Lower lobe of right lung (tissue), 2 donors: ENCODE data around the gene MUC5AC. TPM values are rescaled to one million over a fixed set of nuclear protein-coding genes. Genes with fewer than 3 reads are reported as not detected.
"Not testable (repeated sequence)": the region's sequence is repeated elsewhere in the genome, so short reads cannot be mapped to it uniquely, and the experiment has no call there.

Experiments
- ATAC-seq, 2 donors: fragments of 200-7000 bp; cut with Tn5 transposase; one replicate each; pipeline ENCODE4 v1.9.1; 2020 to 2022; ENCODE audit warnings: mild to moderate bottlenecking in 2 of 2, moderate library complexity in 2 of 2
- DNase-seq: peaks from one replicate; pipeline ENCODE4 v3.0.0-alpha.2; 2020
- H3K27ac ChIP-seq: fragments of 200-600 bp; one replicate; pipeline ENCODE4 v1.8.0; 2022
- H3K27me3 ChIP-seq: fragments of 200-600 bp; one replicate; pipeline ENCODE4 v1.8.0; 2022; ENCODE audit warnings: low read depth
- H3K36me3 ChIP-seq: fragments of 200-600 bp; one replicate; pipeline ENCODE4 v1.8.0; 2022; ENCODE audit warnings: mild to moderate bottlenecking
- H3K4me1 ChIP-seq: fragments of 200-600 bp; one replicate; pipeline ENCODE4 v1.8.0; 2022
- H3K4me3 ChIP-seq: fragments of 200-600 bp; one replicate; pipeline ENCODE4 v1.8.0; 2022; ENCODE audit warnings: mild to moderate bottlenecking
- H3K9me3 ChIP-seq: fragments of 200-600 bp; one replicate; pipeline ENCODE4 v1.8.0; 2022
- CTCF ChIP-seq: fragments of 200-600 bp; IDR thresholded peaks from one replicate; pipeline ENCODE4 v1.8.0; 2022; ENCODE audit warnings: antibody characterized with exemption, mild to moderate bottlenecking
- intact Hi-C: fragments of 100-400 bp; cut with DNase I; formaldehyde crosslinking; loops from one replicate; pipeline ENCODE4 v1.11.0; 2022
- total RNA-seq: library from RNA; stranded (reverse); fragmentation: NEBNext Ultra II Directional; extraction: Animal tissue kit (Norgen Biotek cat#: 25700); gene quantifications from one replicate; pipeline ENCODE4 v1.2.1, GENCODE V29; 2021
- donor health status: DM: no; HTN: yes; CAD: no; lungs with severe emphysema.

MUC5AC gene
- total RNA-seq, 1 donor from 2014 or later, result 0.35 TPM

DNA sequence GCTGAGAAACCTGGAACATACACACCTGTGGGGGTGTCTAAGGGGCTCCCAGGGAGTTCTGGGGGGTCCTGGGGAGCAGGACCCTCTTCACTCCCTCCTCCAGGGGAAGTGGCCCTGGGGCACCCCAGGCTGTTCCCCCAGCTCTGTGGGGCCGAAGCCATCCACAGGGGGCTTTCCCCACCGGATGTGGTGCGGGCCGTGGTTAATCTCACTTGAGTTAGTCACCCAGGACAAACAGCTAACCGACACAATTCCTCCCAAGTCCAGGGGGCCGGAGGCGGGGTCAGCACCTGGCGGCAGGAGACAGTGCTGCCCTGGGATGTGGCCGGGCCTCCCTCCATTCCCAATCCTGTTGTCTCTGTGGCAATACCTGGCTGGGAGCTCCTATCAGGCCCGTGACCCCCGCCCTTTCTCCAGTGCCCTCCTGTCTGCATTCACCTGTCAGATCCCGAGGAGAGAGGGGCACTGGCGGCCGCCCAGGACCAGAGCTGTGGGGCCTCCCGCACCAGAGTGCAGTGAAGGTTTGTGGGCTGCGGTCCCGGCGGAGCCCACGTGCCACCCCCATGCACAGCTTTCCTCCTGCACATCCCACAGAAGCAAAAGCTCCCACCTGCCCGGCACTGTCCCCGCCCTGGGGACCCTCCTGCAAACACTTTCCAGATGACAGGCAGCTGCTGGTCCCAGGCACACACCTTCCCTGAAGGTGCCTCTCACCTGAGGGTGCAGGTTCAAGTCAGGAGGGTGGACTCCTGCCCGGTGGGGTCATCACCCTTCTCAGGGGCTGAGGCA lies 5.2 kb upstream of the MUC5AC start:
- Histone ChIP-seq H3K27ac (no peak overlapping the region), H3K27me3 (peaks cover 10% of the 10 kb centered on the region), H3K4me3 (no peak overlapping the region), H3K9me3 (no peaks in the 10 kb centered on the region), H3K36me3 (no peaks in the 10 kb centered on the region), H3K4me1 (no peaks in the 10 kb centered on the region)
- ATAC-seq (no peak), DNase-seq (no peak)
- intact Hi-C loops, result no loop called here
- no peak for TF ChIP-seq CTCF

DNA sequence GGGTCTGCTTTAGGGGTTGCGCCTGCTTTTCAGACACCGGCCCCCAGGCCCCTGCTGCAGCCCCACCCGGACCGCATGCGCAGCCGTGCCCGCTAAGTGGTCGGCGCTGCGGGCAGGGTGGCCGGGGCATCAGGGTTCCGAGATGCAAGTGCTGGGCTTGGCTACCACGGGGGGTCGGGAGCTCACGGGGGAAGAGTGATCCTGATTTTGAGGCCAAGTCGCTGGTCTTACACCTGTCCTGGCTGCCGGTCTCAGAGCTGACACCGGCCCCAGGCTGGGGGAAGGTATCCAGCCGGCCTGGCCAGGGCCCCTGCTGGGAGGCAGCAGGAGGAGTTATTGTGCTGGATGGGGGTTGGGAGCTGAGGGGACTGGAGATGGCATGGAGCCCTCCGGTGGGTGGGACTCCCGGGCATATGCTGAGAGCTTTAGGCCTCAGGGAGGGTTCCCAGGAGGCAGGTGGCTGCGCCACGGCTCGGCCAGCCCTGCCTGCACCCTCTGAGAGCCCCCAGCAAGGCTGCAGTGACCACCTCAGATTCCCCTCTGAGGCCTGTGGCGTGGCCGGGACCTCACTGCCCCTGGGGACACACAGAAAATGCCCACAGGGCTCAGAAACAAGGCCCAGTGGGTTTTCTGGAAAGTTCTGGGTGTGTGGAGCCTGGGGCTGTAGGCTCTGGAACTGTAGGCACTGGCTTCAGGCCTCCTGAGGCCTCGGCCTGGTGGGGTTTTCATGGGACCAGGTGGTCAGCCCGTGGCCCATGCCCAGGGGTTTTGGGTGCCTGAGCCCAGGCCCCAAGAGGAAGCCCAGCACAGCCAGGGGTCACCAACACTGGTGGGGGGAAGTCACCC lies 4.4 kb upstream of the MUC5AC start:
- no peak for TF ChIP-seq CTCF
- ATAC-seq (no peak), DNase-seq (no peak)
- intact Hi-C loops, result no loop called here
- no peak overlapping the region for H3K27ac ChIP-seq
- H3K36me3 ChIP-seq, result no peaks in the 10 kb centered on the region
- H3K4me1 ChIP-seq, result no peaks in the 10 kb centered on the region
- H3K27me3 ChIP-seq, result peaks cover 10% of the 10 kb centered on the region
- H3K4me3 ChIP-seq, result no peak overlapping the region
- no peaks in the 10 kb centered on the region for H3K9me3 ChIP-seq

DNA sequence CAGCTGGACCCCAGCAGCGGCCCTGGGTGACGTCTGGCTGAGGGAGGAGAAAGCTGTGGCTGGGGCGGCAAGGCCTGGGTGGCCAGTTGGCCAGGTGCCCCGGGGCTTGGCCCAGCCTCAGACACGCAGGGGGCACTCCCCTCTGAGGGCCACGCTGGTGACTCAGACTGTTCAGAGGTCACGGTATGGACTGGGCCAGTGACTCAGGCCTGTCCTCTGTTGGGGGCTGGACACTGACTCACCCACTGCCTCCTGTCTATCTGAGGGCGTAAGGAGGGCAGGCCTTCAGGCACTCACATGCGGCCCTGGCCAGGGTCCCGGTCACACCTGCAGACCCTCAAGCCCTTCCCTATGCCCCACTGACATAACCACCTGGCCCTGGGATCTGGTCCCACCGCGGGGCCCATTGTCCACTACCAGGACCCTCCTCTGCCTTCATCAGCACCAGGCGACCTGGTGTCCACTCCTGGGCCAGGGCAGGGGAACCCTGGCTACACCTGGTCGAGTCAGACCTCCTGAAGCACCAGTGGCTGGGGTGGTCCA lies 3.7 kb upstream of the MUC5AC start:
- Histone ChIP-seq H3K4me3 (no peak overlapping the region), H3K27ac (no peak overlapping the region), H3K9me3 (no peaks in the 10 kb centered on the region), H3K27me3 (peaks cover 10% of the 10 kb centered on the region), H3K4me1 (no peaks in the 10 kb centered on the region), H3K36me3 (no peaks in the 10 kb centered on the region)
- DNase-seq (peak; percentile 47), ATAC-seq (peak; percentile 61 to 64)
- TF ChIP-seq CTCF, result no peak
- intact Hi-C loops, result no loop called here

GRCh38 chr11:1154656-1155055 lies 3.1 kb upstream of the MUC5AC start:
- intact Hi-C loops, ATAC-seq, H3K36me3 ChIP-seq: not testable (repeated sequence)

GRCh38 chr11:1155274-1155693 lies 2.5 kb upstream of the MUC5AC start:
- Histone ChIP-seq H3K36me3 (no peaks in the 10 kb centered on the region), H3K9me3 (no peaks in the 10 kb centered on the region), H3K27me3 (peaks cover 13% of the 10 kb centered on the region), H3K4me1 (no peaks in the 10 kb centered on the region), H3K4me3 (no peak overlapping the region), H3K27ac (no peak overlapping the region)
- intact Hi-C loops, result no loop called here
- no peak for TF ChIP-seq CTCF
- DNase-seq, result no peak
- ATAC-seq, result no peak

More at GRCh38 chr11:1154656-1155055, 3.1 kb upstream of the MUC5AC start:
- DNase-seq, H3K4me1 ChIP-seq, H3K4me3 ChIP-seq, H3K27ac ChIP-seq, H3K9me3 ChIP-seq: not testable (repeated sequence)
- H3K27me3 ChIP-seq, result peaks cover 10% of the 10 kb centered on the region
